IPS-20b (cell line): Measurements from ENCODE around the gene H2AZ1.
"Not testable (repeated sequence)": the region's sequence is repeated elsewhere in the genome, so short reads cannot be mapped to it uniquely, and the experiment has no call there.

Experiments
- H3K27ac ChIP-seq: one replicate; pipeline ENCODE4 v1.5.1; 2013; ENCODE audit warnings: low read length
- H3K27me3 ChIP-seq: 2 replicates; pipeline ENCODE4 v1.6.1; 2013; ENCODE audit warnings: mild to moderate bottlenecking, low read length, inconsistent platforms; ENCODE audit not compliant: insufficient read depth
- H3K36me3 ChIP-seq: 2 replicates; pipeline ENCODE4 v1.6.1; 2013; ENCODE audit warnings: low read depth, mild to moderate bottlenecking, inconsistent platforms, low read length, moderate library complexity; ENCODE audit not compliant: insufficient read depth
- H3K4me1 ChIP-seq: 2 replicates; pipeline ENCODE4 v1.6.1; 2013; ENCODE audit warnings: mild to moderate bottlenecking, control low read depth, inconsistent platforms, low read length, moderate library complexity; ENCODE audit not compliant: insufficient read depth
- H3K4me3 ChIP-seq: 2 replicates; pipeline ENCODE4 v1.5.1; 2013; ENCODE audit warnings: mild to moderate bottlenecking, low read length, inconsistent platforms
- H3K9ac ChIP-seq: 2 replicates; pipeline ENCODE4 v1.6.1; 2013; ENCODE audit warnings: low read depth, mild to moderate bottlenecking, inconsistent platforms, low read length, moderate library complexity
- H3K9me3 ChIP-seq: 2 replicates; pipeline ENCODE4 v1.6.1; 2013; ENCODE audit warnings: mild to moderate bottlenecking, low read depth, low read length, inconsistent platforms; ENCODE audit not compliant: insufficient read depth

Gene H2AZ1

DNA sequence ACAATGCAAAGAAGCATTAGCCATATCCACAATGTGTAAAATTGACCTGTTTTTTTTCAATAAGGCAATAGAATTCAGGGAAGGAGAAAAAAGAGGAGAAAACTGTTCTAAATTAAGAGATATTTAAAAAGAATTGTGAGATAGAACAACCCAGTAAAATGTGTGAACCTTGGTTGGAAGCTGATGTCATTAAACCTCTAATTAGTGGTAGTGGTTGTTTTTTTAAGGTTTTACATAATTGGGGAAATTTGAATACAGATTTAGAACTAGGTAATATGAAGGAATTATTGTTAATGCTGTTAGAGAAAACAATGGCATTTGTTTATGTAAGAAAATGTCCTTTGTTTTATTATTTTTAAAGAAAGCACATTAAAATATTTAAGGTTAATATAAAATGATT, 15.1 kb upstream of the H2AZ1 start:
- Histone ChIP-seq H3K36me3 (no peaks in the 10 kb centered on the region), H3K27me3 (no peaks in the 10 kb centered on the region), H3K4me3 (no peak overlapping the region), H3K9me3 (no peaks in the 10 kb centered on the region), H3K9ac (no peak overlapping the region), H3K4me1 (peaks cover 9% of the 10 kb centered on the region; the same call in 1 of the 2 replicates), H3K27ac (no peak overlapping the region)

DNA sequence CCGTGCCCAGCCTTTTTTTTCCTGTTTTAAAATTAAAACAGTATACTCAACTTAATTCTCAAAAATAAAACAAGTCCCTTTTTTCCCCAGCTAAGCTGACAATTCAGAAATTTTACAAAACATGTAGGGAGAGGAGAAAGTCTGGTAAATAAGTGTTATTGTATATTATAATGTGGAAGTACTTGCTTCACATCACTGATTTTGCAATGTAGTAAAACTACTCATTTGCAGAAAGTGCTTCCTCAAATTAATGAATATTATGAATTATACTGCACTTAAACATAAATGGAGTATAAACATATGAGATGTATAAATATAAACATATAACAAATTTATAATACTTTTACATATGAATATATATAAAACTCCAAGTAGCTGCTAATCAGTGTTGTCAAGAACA, 11.6 kb upstream of the H2AZ1 start:
- Histone ChIP-seq H3K4me1 (no peaks in the 10 kb centered on the region), H3K36me3 (no peaks in the 10 kb centered on the region), H3K9me3 (no peaks in the 10 kb centered on the region), H3K9ac (no peak overlapping the region), H3K4me3 (no peak overlapping the region), H3K27me3 (no peaks in the 10 kb centered on the region), H3K27ac (no peak overlapping the region)

DNA sequence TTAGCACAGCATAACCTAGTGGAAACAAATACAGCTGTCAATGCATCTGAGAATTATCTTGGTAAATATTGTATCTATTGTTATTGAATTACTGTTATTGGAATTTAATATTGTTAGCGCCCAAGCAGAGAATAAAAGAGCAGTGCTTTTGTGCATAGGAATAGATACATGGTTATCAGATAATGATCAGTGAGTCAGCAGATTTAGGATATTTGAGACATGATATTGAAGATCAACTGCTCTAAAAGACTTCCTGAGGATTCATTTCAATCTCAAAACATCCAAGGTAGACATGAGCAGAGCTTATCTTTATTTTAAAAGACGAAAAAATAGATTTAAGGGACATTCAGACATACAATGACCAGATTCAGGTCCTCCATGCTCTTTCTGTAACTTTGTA, 10.6 kb upstream of the H2AZ1 start:
- no peak overlapping the region for H3K4me3 ChIP-seq
- no peak overlapping the region for H3K27ac ChIP-seq
- no peaks in the 10 kb centered on the region for H3K27me3 ChIP-seq
- no peaks in the 10 kb centered on the region for H3K4me1 ChIP-seq
- H3K36me3 ChIP-seq, result no peaks in the 10 kb centered on the region
- H3K9ac ChIP-seq, result no peak overlapping the region
- no peaks in the 10 kb centered on the region for H3K9me3 ChIP-seq

DNA sequence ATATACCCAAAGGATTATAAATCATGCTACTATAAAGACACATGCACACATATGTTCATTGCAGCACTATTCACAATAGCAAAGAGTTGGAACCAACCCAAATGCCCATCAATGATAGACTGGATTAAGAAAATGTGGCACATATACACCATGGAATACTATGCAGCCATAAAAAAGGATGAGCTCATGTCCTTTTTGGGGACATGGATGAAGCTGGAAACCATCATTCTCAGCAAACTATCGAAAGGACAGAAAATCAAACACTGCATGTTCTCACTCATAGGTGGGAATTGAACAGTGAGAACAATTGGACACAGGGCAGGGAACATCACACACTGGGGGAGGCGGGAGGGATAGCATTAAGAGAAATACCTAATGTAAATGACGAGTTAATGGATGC, 8.1 kb upstream of the H2AZ1 start:
- not testable (repeated sequence) for H3K9me3 ChIP-seq, H3K9ac ChIP-seq, H3K27me3 ChIP-seq, H3K36me3 ChIP-seq, H3K4me1 ChIP-seq, H3K4me3 ChIP-seq, H3K27ac ChIP-seq

DNA sequence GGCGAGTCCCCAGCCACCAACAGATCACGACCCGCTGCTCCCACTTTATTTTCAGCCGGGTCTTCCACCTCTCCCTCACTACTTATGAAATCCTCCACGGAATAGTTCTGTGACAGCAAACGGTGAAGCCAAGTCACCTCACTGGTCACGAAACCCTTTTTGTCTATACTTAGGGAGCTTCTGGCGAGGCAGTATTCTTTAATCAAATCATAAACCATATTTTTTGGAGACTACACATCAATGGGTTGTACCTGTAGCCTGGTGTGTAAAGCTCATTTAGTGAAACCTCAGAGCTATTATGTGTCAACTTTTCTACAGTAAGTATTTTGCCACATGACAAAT, 809 bp upstream of the H2AZ1 start:
- H3K4me1 ChIP-seq, result peaks cover 19% of the 10 kb centered on the region; the same call in 1 of the 2 replicates
- H3K27me3 ChIP-seq, result no peaks in the 10 kb centered on the region
- H3K36me3 ChIP-seq, result peaks cover 27% of the 10 kb centered on the region
- peak overlapping the region; percentile 79 for H3K9ac ChIP-seq
- H3K27ac ChIP-seq, result no peak overlapping the region
- no peaks in the 10 kb centered on the region for H3K9me3 ChIP-seq
- H3K4me3 ChIP-seq, result peak overlapping the region; percentile 84

DNA sequence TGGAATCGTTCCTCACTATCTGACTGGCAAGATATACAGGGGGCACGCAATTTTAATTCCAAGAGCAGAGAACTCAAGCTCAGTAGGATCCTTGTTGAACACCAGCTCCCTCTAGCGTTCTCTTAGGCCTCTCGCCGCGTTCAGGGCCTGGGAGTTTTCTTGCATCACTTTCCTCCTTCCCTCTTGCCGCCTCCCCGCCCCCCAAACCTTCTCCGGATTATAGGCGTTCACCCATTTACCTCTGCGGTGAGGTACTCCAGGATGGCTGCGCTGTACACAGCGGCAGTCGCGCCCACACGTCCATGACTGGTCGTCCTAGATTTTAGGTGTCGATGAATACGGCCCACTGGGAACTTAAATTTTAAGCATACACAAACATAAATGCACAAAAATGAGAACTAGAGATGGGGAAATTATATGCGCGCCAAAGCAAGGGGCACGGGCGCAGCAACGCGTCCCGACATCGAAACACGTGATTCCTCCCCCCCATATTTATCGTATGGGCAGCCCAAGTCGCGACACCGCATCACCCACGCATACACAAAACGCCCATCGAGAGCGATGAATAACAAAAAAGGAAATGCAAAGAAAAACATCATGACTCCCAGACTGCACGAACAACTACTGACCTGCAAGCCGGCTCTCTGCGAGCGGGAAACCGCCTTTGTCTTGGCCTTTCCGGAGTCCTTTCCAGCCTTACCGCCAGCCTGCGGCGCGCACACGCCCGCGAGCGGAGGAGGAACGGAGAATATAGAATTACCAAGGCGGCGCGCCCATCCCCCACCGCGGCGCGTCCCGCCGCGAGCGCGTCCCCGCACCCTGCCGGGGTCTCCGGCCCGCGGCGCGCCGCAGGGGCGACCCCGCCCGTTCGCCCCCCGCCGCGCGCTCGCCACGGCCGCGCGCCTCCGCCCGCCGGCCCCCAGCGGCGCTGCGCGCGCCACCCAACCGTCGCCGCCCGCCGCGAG, 759 bp downstream of the H2AZ1 start:
- Histone ChIP-seq H3K9me3 (no peaks in the 10 kb centered on the region), H3K9ac (peak overlapping the region; percentile 100), H3K27me3 (no peaks in the 10 kb centered on the region), H3K4me1 (peaks cover 24% of the 10 kb centered on the region; the same call in 1 of the 2 replicates), H3K4me3 (peak overlapping the region; percentile 96), H3K27ac (peak overlapping the region; percentile 99), H3K36me3 (peaks cover 29% of the 10 kb centered on the region)

DNA sequence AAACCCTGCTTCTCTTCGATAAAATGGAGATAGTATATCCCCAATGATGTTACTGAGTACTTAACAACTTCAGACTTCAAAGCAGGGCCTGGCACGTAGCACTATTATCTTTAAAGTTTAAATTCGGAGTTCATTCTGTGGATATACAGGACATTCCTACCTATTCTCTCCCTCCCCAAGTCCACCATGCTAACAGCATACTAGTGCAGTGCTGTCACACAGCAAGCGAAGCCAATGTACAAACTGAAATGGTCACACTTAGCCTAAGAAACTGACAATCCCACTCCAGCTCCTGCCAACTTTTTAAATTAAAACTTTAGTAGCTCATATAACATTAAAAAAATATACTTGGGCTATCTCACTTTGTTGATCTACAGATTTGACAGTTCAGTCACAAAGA, 2.5 kb downstream of the H2AZ1 start:
- peak overlapping the region; percentile 100; the same call in 1 of the 2 replicates for H3K9ac ChIP-seq
- H3K36me3 ChIP-seq, result peaks cover 32% of the 10 kb centered on the region
- H3K27ac ChIP-seq, result no peak overlapping the region
- H3K9me3 ChIP-seq, result no peaks in the 10 kb centered on the region
- H3K4me1 ChIP-seq, result peaks cover 27% of the 10 kb centered on the region; the same call in 1 of the 2 replicates
- H3K27me3 ChIP-seq, result no peaks in the 10 kb centered on the region
- peak overlapping the region; percentile 96 for H3K4me3 ChIP-seq

- H3K27ac ChIP-seq, result peak overlapping the region; percentile 14
- peak overlapping the region; percentile 96 for H3K4me3 ChIP-seq
- no peaks in the 10 kb centered on the region for H3K27me3 ChIP-seq
- H3K9me3 ChIP-seq, result no peaks in the 10 kb centered on the region
- peak overlapping the region; percentile 88; the same call in 1 of the 2 replicates for H3K9ac ChIP-seq
- H3K36me3 ChIP-seq, result peaks cover 32% of the 10 kb centered on the region
- H3K4me1 ChIP-seq, result peaks cover 27% of the 10 kb centered on the region; the same call in 1 of the 2 replicates
These were observed 2.9 kb downstream of the H2AZ1 start for GRCh38 chr4:99947190-99947578.

DNA sequence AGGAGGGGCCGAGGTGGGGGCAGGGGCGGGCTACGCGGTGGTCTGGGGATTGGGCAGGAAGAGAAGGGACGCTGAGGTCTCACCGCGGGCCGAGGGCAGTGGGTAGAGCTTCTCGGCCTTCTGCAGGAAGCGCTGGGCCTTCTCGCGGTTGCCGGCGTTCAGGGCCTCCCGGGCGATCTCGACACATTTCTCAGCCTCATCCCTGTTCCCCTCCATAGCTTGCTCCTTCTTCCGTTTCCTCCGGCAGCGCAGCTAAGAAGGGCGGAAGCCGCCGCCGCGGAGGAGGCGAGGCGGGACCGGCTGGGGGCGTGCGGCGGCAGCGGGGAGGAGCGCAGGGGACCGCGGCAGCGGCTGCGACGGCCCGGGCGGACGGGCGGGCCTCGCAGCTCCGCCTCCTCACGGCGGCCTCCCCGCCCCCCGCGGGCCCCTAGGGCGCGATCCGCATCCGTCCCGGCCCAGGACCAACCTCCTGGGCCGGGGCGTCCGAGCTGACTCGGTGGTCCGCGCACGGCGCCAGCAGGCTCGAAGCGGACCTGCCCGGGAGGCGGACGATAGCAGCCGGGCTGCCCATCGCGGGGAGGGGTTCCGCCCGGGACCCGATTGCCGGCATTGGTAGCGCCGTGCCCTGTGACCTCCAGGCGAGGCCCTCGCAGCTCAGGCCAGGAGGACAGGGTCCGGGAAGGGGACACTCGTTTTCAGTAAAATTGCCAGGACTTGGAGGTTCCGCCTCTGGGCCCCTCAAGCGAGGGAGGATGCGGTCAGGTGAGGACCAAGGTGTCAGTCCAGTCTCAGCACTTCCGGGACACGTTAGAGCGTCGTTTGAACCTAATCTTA, 3.5 kb downstream of the H2AZ1 start, which contains the start of gene DNAJB14:
Gene DNAJB14 (minus strand): TSS at position 263 of the 834 bp plus-strand sequence. CDS start 47 bp downstream, at position 216.
- H3K27me3 ChIP-seq, result no peaks in the 10 kb centered on the region
- peak within 1 kb of the TSS; percentile 96 for H3K4me3 ChIP-seq
- peak within 1 kb of the TSS; percentile 62 for H3K27ac ChIP-seq
- peak within 1 kb of the TSS; percentile 88 for H3K9ac ChIP-seq
- peaks cover 32% of the 10 kb centered on the region for H3K36me3 ChIP-seq
- no peaks in the 10 kb centered on the region for H3K9me3 ChIP-seq
- H3K4me1 ChIP-seq, result peaks cover 27% of the 10 kb centered on the region; the same call in 1 of the 2 replicates

DNA sequence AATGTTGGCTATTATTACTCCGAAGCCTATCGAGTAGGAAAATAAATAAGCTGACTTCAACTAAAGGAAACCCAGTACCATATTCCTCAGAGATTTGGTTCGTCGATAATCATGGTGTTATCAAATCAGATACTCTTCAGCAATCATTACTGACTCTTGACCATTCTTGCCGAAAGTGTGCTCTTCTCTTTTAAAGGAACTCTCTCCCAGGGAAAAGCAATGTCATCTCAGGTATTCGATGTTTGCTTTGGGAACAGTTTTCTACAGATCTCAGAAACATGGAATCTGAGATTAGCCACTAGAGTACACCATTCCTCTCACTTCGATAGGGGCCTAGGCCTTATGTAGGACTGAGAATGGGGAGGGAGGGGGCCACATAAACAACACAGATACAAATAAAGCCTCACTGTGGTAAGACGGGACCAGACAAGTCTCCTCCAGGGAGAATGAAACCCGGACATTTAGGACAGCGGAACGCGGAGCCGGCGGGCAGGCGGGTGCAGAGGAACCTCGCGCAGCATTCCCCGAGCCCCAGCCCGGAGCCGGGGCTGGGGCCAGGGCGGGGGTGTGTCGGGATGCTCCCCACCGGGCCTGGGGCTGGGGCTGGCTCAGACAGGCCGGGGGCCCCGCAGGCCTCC, 4.2 kb downstream of the H2AZ1 start:
- Histone ChIP-seq H3K4me1 (peaks cover 24% of the 10 kb centered on the region; the same call in 1 of the 2 replicates), H3K27me3 (no peaks in the 10 kb centered on the region), H3K9ac (peak overlapping the region; percentile 88), H3K9me3 (no peaks in the 10 kb centered on the region), H3K36me3 (peaks cover 32% of the 10 kb centered on the region), H3K27ac (peak overlapping the region; percentile 62), H3K4me3 (peak overlapping the region; percentile 96)

GRCh38 chr4:99943904-99944437, 6.1 kb downstream of the H2AZ1 start:
- H3K4me1 ChIP-seq, result peaks cover 24% of the 10 kb centered on the region; the same call in 1 of the 2 replicates

More at GRCh38 chr4:99943904-99944437, 6.1 kb downstream of the H2AZ1 start:
- H3K4me3 ChIP-seq, result no peak overlapping the region
- H3K27me3 ChIP-seq, result no peaks in the 10 kb centered on the region
- H3K36me3 ChIP-seq, result peaks cover 27% of the 10 kb centered on the region
- no peak overlapping the region; the same call in 1 of the 2 replicates for H3K9ac ChIP-seq
- H3K27ac ChIP-seq, result no peak overlapping the region
- no peaks in the 10 kb centered on the region for H3K9me3 ChIP-seq
